Panc1 (cell line): ENCODE data around the gene B3GAT3. TPM values are rescaled to one million over a fixed set of nuclear protein-coding genes. Genes with fewer than 3 reads are reported as not detected.

Experiments used
- ATAC-seq: fragments of 200-7000 bp; cut with Tn5 transposase; 2 replicates; pipeline ENCODE4 v1.9.1; 2020; ENCODE audit warnings: mild to moderate bottlenecking, moderate library complexity
- BruUV-seq: library from RNA; stranded (reverse); fragments of 400-500 nt; replicated peaks from 2 replicates; lab custom pipeline; 2021; lab: Mats Ljungman, UMichigan
- CTCF ChIA-PET: fragments of 300-600 bp; sonication (Branson Sonifier 250); formaldehyde crosslinking; loops from one replicate; lab custom pipeline; 2022; ENCODE audit warnings: antibody characterized with exemption; lab: Charles Lee
- POLR2A ChIA-PET: fragments of 300-600 bp; sonication (Branson Sonifier 250); formaldehyde crosslinking; loops from one replicate; lab custom pipeline; 2022; ENCODE audit warnings: antibody characterized with exemption; lab: Charles Lee
- DNase-seq: peaks from one replicate; pipeline ENCODE4 v3.0.0-alpha.2; 2010; ENCODE audit warnings: low read depth, low spot score
- H3K27ac ChIP-seq: 2 replicates; pipeline ENCODE4 v1.5.1; 2011; ENCODE audit warnings: mild to moderate bottlenecking, low read length, inconsistent platforms
- H3K27me3 ChIP-seq: fragments of 200-500 bp; sonication (Bioruptor generic); 2 replicates; pipeline ENCODE4 v1.6.0; 2014; ENCODE audit warnings: low read length, inconsistent platforms; ENCODE audit not compliant: control insufficient read depth, insufficient read depth
- H3K36me3 ChIP-seq: fragments of 200-500 bp; sonication (Bioruptor generic); 2 replicates; pipeline ENCODE4 v1.5.1; 2014; ENCODE audit warnings: inconsistent platforms, mild to moderate bottlenecking, low read length, moderate library complexity; ENCODE audit not compliant: control insufficient read depth, insufficient read depth
- H3K4me1 ChIP-seq: 2 replicates; pipeline ENCODE4 v1.5.1; 2011; ENCODE audit warnings: inconsistent platforms, mild to moderate bottlenecking, low read length, moderate library complexity; ENCODE audit not compliant: control insufficient read depth, insufficient read depth
- H3K4me3 ChIP-seq, 2 experiments: 2 replicates each; pipeline ENCODE4 v1.5.1; 2011 to 2012; ENCODE audit warnings: low read depth in 2 of 2, low read length in 2 of 2, mild to moderate bottlenecking in 2 of 2, inconsistent platforms in 1 of 2, moderate library complexity in 1 of 2
- H3K9me3 ChIP-seq: fragments of 200-500 bp; sonication (Bioruptor generic); 2 replicates; pipeline ENCODE4 v1.5.1; 2014; ENCODE audit warnings: low read depth, mild to moderate bottlenecking, inconsistent platforms, low read length, moderate library complexity; ENCODE audit not compliant: control insufficient read depth, insufficient read depth
- POLR2AphosphoS5 ChIP-seq: IDR thresholded peaks from 2 replicates; pipeline ENCODE4 v1.6.1; 2012; ENCODE audit warnings: mild to moderate bottlenecking, low read depth, low read length, moderate library complexity
- SIN3A ChIP-seq: IDR thresholded peaks from 2 replicates; pipeline ENCODE4 v1.6.1; 2012; ENCODE audit warnings: low read depth, mild to moderate bottlenecking, low read length, moderate library complexity, borderline replicate concordance; ENCODE audit not compliant: insufficient read depth
- TCF7L2 ChIP-seq: IDR thresholded peaks from 2 replicates; pipeline ENCODE4 v1.6.1; 2011; ENCODE audit warnings: mild to moderate bottlenecking, low read depth, low read length, inconsistent platforms
- in situ Hi-C: cut with HindIII; loops from 2 replicates; pipeline ENCODE4 v1.10.0; 2016; ENCODE audit warnings: low sequenced_read_pairs, low pct_unique_long_range_greater_than_20kb
- intact Hi-C: fragments of 100-400 bp; cut with micrococcal nuclease; formaldehyde crosslinking; loops from one replicate; pipeline ENCODE4 v1.10.0; 2022; ENCODE audit not compliant: unreplicated experiment
- total RNA-seq: library from RNA; stranded (reverse); gene quantifications from one replicate; pipeline ENCODE4 v1.2.1, GENCODE V29; 2021; ENCODE audit not compliant: unreplicated experiment
- TF ChIP-seq, protein P1 (sequence below), 2 experiments: IDR thresholded peaks; 2 replicates each; pipeline ENCODE4 v1.6.1; 2011 to 2012; ENCODE audit warnings: low read depth in 2 of 2, control low read depth in 1 of 2, low read length in 1 of 2, mild to moderate bottlenecking in 1 of 2, moderate library complexity in 1 of 2; ENCODE audit not compliant: insufficient read depth in 1 of 2
- TF ChIP-seq, protein P2 (sequence below): fragments of 450-650 bp; IDR thresholded peaks from 2 replicates; pipeline ENCODE4 v1.5.1; 2017; ENCODE audit warnings: mild to moderate bottlenecking

Gene B3GAT3
- total RNA-seq, 1 experiment from 2014 or later: 68.2 TPM

DNA sequence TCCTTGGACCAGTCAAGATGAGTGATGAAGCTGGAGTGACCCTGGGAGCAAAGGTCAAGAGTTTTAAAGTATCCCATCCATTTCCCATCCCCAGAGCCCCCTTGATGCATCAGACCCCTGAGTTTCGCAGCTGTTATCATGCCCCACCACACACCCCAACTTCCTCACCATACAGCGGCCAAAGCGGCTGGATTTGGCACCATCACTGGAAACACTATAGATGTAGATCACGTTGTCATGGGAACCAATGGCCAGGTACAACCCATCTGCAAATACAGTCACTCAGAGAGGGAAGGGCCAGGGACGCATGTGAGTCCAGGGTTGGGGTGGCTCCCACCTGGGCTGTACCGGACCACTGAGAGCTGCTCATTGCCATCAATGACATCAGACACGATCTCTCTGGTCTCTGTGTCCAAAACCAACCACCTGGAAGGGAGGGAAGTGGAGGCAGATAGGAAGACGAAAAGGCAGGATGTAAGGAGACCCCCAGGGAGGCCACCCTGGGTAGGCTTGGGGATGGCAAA is 17.9 kb downstream of the B3GAT3 start:
- POLR2A ChIA-PET: no interaction called here
- intact Hi-C loops: no loop called here
- TF ChIP-seq, protein P1, sequence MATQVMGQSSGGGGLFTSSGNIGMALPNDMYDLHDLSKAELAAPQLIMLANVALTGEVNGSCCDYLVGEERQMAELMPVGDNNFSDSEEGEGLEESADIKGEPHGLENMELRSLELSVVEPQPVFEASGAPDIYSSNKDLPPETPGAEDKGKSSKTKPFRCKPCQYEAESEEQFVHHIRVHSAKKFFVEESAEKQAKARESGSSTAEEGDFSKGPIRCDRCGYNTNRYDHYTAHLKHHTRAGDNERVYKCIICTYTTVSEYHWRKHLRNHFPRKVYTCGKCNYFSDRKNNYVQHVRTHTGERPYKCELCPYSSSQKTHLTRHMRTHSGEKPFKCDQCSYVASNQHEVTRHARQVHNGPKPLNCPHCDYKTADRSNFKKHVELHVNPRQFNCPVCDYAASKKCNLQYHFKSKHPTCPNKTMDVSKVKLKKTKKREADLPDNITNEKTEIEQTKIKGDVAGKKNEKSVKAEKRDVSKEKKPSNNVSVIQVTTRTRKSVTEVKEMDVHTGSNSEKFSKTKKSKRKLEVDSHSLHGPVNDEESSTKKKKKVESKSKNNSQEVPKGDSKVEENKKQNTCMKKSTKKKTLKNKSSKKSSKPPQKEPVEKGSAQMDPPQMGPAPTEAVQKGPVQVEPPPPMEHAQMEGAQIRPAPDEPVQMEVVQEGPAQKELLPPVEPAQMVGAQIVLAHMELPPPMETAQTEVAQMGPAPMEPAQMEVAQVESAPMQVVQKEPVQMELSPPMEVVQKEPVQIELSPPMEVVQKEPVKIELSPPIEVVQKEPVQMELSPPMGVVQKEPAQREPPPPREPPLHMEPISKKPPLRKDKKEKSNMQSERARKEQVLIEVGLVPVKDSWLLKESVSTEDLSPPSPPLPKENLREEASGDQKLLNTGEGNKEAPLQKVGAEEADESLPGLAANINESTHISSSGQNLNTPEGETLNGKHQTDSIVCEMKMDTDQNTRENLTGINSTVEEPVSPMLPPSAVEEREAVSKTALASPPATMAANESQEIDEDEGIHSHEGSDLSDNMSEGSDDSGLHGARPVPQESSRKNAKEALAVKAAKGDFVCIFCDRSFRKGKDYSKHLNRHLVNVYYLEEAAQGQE (IDR thresholded peaks at IDR 0.05; ENCODE audit: insufficient read depth in 1 of 2, low read depth in 2 of 2, low read length in 1 of 2): no peak
- TF ChIP-seq, protein P2, sequence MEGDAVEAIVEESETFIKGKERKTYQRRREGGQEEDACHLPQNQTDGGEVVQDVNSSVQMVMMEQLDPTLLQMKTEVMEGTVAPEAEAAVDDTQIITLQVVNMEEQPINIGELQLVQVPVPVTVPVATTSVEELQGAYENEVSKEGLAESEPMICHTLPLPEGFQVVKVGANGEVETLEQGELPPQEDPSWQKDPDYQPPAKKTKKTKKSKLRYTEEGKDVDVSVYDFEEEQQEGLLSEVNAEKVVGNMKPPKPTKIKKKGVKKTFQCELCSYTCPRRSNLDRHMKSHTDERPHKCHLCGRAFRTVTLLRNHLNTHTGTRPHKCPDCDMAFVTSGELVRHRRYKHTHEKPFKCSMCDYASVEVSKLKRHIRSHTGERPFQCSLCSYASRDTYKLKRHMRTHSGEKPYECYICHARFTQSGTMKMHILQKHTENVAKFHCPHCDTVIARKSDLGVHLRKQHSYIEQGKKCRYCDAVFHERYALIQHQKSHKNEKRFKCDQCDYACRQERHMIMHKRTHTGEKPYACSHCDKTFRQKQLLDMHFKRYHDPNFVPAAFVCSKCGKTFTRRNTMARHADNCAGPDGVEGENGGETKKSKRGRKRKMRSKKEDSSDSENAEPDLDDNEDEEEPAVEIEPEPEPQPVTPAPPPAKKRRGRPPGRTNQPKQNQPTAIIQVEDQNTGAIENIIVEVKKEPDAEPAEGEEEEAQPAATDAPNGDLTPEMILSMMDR: no peak
- TF ChIP-seq SIN3A (no peak), POLR2AphosphoS5 (no peak), TCF7L2 (no peak)
- Histone ChIP-seq H3K36me3 (peaks cover 14% of the 10 kb centered on the region), H3K9me3 (no peaks in the 10 kb centered on the region), H3K27me3 (no peaks in the 10 kb centered on the region), H3K4me1 (peaks cover 26% of the 10 kb centered on the region), H3K27ac (no peak overlapping the region), H3K4me3 (no peak overlapping the region)
- ATAC-seq (no peak), DNase-seq (no peak)
- CTCF ChIA-PET: no interaction called here
- in situ Hi-C loops: no loop called here
- no TSS peak for BruUV-seq

DNA sequence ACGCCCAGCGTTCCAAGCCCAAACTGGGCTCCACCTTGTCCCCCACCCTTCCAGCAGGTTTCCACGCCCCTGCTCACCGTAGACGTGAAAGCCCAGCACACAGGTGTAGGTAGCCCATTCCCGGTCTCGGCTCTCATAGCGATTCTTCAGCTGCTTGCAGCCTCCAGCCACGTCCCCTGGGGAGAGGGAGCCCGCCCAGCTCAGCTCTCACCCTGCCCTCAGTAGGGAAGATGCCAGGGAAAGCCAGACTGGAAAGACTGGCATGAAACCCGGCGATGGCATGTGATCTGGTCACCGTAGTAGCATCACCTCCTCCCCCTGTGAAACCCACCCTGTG is 18.7 kb downstream of the B3GAT3 start:
- ChIA-PET POLR2A (no interaction called here), CTCF (no interaction called here)
- peaks cover 26% of the 10 kb centered on the region for H3K4me1 ChIP-seq
- DNase-seq: no peak
- intact Hi-C loops (no loop called here), in situ Hi-C loops (no loop called here)
- no peaks in the 10 kb centered on the region for H3K27me3 ChIP-seq
- H3K36me3 ChIP-seq: peaks cover 17% of the 10 kb centered on the region
- BruUV-seq: no TSS peak
- TF ChIP-seq, protein P2: no peak
- TF ChIP-seq POLR2AphosphoS5 (no peak), TCF7L2 (no peak), SIN3A (no peak)
- TF ChIP-seq, protein P1 (IDR thresholded peaks at IDR 0.05; ENCODE audit: insufficient read depth in 1 of 2, low read depth in 2 of 2, low read length in 1 of 2): no peak
- H3K9me3 ChIP-seq: no peaks in the 10 kb centered on the region
- H3K4me3 ChIP-seq: no peak overlapping the region
- H3K27ac ChIP-seq: no peak overlapping the region
- no peak for ATAC-seq
